Panc1 (cell line): ENCODE data around the gene AFF3. TPM values are rescaled to one million over a fixed set of nuclear protein-coding genes. Genes with fewer than 3 reads are reported as not detected.
A peak's percentile ranks its signal among the peaks of the same experiment; 100 is the strongest.

Source experiments
- ATAC-seq: fragments of 200-7000 bp; cut with Tn5 transposase; 2 replicates; pipeline ENCODE4 v1.9.1; 2020; ENCODE audit warnings: mild to moderate bottlenecking, moderate library complexity
- BruUV-seq: library from RNA; stranded (reverse); fragments of 400-500 nt; replicated peaks from 2 replicates; lab custom pipeline; 2021; lab: Mats Ljungman, UMichigan
- CTCF ChIA-PET: fragments of 300-600 bp; sonication (Branson Sonifier 250); formaldehyde crosslinking; loops from one replicate; lab custom pipeline; 2022; ENCODE audit warnings: antibody characterized with exemption; lab: Charles Lee
- POLR2A ChIA-PET: fragments of 300-600 bp; sonication (Branson Sonifier 250); formaldehyde crosslinking; loops from one replicate; lab custom pipeline; 2022; ENCODE audit warnings: antibody characterized with exemption; lab: Charles Lee
- DNase-seq: peaks from one replicate; pipeline ENCODE4 v3.0.0-alpha.2; 2010; ENCODE audit warnings: low read depth, low spot score
- H3K27ac ChIP-seq: 2 replicates; pipeline ENCODE4 v1.5.1; 2011; ENCODE audit warnings: mild to moderate bottlenecking, low read length, inconsistent platforms
- H3K27me3 ChIP-seq: fragments of 200-500 bp; sonication (Bioruptor generic); 2 replicates; pipeline ENCODE4 v1.6.0; 2014; ENCODE audit warnings: low read length, inconsistent platforms; ENCODE audit not compliant: control insufficient read depth, insufficient read depth
- H3K36me3 ChIP-seq: fragments of 200-500 bp; sonication (Bioruptor generic); 2 replicates; pipeline ENCODE4 v1.5.1; 2014; ENCODE audit warnings: inconsistent platforms, mild to moderate bottlenecking, low read length, moderate library complexity; ENCODE audit not compliant: control insufficient read depth, insufficient read depth
- H3K4me1 ChIP-seq: 2 replicates; pipeline ENCODE4 v1.5.1; 2011; ENCODE audit warnings: inconsistent platforms, mild to moderate bottlenecking, low read length, moderate library complexity; ENCODE audit not compliant: control insufficient read depth, insufficient read depth
- H3K4me3 ChIP-seq, 2 experiments: 2 replicates each; pipeline ENCODE4 v1.5.1; 2011 to 2012; ENCODE audit warnings: low read depth in 2 of 2, low read length in 2 of 2, mild to moderate bottlenecking in 2 of 2, inconsistent platforms in 1 of 2, moderate library complexity in 1 of 2
- H3K9me3 ChIP-seq: fragments of 200-500 bp; sonication (Bioruptor generic); 2 replicates; pipeline ENCODE4 v1.5.1; 2014; ENCODE audit warnings: low read depth, mild to moderate bottlenecking, inconsistent platforms, low read length, moderate library complexity; ENCODE audit not compliant: control insufficient read depth, insufficient read depth
- CTCF ChIP-seq: fragments of 450-650 bp; IDR thresholded peaks from 2 replicates; pipeline ENCODE4 v1.5.1; 2017; ENCODE audit warnings: mild to moderate bottlenecking
- POLR2AphosphoS5 ChIP-seq: IDR thresholded peaks from 2 replicates; pipeline ENCODE4 v1.6.1; 2012; ENCODE audit warnings: mild to moderate bottlenecking, low read depth, low read length, moderate library complexity
- REST ChIP-seq, 2 experiments: IDR thresholded peaks; 2 replicates each; pipeline ENCODE4 v1.6.1; 2011 to 2012; ENCODE audit warnings: low read depth in 2 of 2, control low read depth in 1 of 2, low read length in 1 of 2, mild to moderate bottlenecking in 1 of 2, moderate library complexity in 1 of 2; ENCODE audit not compliant: insufficient read depth in 1 of 2
- SIN3A ChIP-seq: IDR thresholded peaks from 2 replicates; pipeline ENCODE4 v1.6.1; 2012; ENCODE audit warnings: low read depth, mild to moderate bottlenecking, low read length, moderate library complexity, borderline replicate concordance; ENCODE audit not compliant: insufficient read depth
- TCF7L2 ChIP-seq: IDR thresholded peaks from 2 replicates; pipeline ENCODE4 v1.6.1; 2011; ENCODE audit warnings: mild to moderate bottlenecking, low read depth, low read length, inconsistent platforms
- in situ Hi-C: cut with HindIII; loops from 2 replicates; pipeline ENCODE4 v1.10.0; 2016; ENCODE audit warnings: low sequenced_read_pairs, low pct_unique_long_range_greater_than_20kb
- intact Hi-C: fragments of 100-400 bp; cut with micrococcal nuclease; formaldehyde crosslinking; loops from one replicate; pipeline ENCODE4 v1.10.0; 2022; ENCODE audit not compliant: unreplicated experiment
- total RNA-seq: library from RNA; stranded (reverse); gene quantifications from one replicate; pipeline ENCODE4 v1.2.1, GENCODE V29; 2021; ENCODE audit not compliant: unreplicated experiment

AFF3 gene
- total RNA-seq, 1 experiment from 2014 or later = 2.2 TPM

GRCh38 chr2:99561804-99562203 lies 580.6 kb downstream of the AFF3 start:
- H3K27ac ChIP-seq = no peak overlapping the region
- ChIA-PET CTCF (no interaction called here), POLR2A (no interaction called here)
- DNase-seq = no peak
- no peak overlapping the region for H3K4me3 ChIP-seq
- in situ Hi-C loops = no loop called here
- BruUV-seq = no TSS peak
- H3K9me3 ChIP-seq = no peaks in the 10 kb centered on the region
- intact Hi-C loops = no loop called here
- no peaks in the 10 kb centered on the region for H3K36me3 ChIP-seq
- TF ChIP-seq REST (IDR thresholded peaks at IDR 0.05; ENCODE audit: insufficient read depth in 1 of 2, low read depth in 2 of 2, low read length in 1 of 2) = no peak
- TF ChIP-seq TCF7L2 = no peak
- TF ChIP-seq POLR2AphosphoS5 = no peak
- TF ChIP-seq SIN3A = no peak
- TF ChIP-seq CTCF = no peak
- H3K4me1 ChIP-seq = no peaks in the 10 kb centered on the region
- no peak for ATAC-seq
- peaks cover 12% of the 10 kb centered on the region for H3K27me3 ChIP-seq

DNA sequence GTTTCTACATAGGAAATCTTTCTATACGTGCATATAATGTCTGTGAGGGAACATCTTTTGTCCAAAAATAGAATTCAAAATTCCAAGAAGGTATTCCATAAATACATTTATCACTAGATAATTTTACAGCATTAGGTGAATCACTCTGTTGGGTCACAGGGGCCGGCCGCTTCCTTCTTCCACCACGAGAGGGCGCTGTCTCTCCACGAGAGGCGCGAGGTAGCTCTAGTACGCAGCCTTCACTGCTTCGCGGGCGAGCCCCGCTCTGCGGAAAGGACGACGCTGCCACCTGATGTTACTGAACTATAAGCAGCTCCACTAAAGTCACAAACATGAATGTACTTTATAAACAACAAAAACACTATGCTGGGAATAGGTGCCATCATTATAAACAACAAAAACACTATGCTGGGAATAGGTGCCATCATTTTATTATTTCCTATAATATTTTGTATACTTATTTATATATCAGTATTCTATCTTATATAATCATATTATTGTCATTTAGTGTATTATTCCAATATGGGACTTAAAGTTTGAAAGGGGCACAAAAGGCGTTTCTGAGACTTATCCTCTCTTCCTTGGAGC lies 583.2 kb downstream of the AFF3 start:
- BruUV-seq = no TSS peak
- peak; percentile 96 for ATAC-seq
- intact Hi-C loops = loop anchor here (1.0 to 5.0 kb wide), 3 partner anchors 58 to 703 kb away; no protein-coding TSS in a partner anchor

More for the DNA sequence above, 583.2 kb downstream of the AFF3 start:
- no peak overlapping the region for H3K27ac ChIP-seq
- no peak overlapping the region for H3K4me3 ChIP-seq
- ChIA-PET CTCF (interaction anchor here (0.6 to 1.4 kb wide), 11 partner anchors 37 to 1853 kb away, joined by 3 to 17 read pairs (median 4); no protein-coding TSS in a partner anchor), POLR2A (no interaction called here)
- no peaks in the 10 kb centered on the region for H3K36me3 ChIP-seq
- in situ Hi-C loops = no loop called here
- peaks cover 19% of the 10 kb centered on the region for H3K27me3 ChIP-seq
- peak; percentile 57 for DNase-seq
- no peaks in the 10 kb centered on the region for H3K4me1 ChIP-seq
- no peaks in the 10 kb centered on the region for H3K9me3 ChIP-seq
- no peak for TF ChIP-seq SIN3A
- peak; percentile 97 for TF ChIP-seq CTCF
